GM19463 (cell line): Measurements from ENCODE around the gene TXNIP.

Source experiments
- ATAC-seq: cut with Tn5 transposase; IDR thresholded peaks from one replicate; pipeline ENCODE4 v1.9.1; 2021; ENCODE audit warnings: mild to moderate bottlenecking, moderate library complexity; ENCODE audit not compliant: unreplicated experiment

Gene TXNIP

GRCh38 chr1:146012703-146013558, 16.6 kb upstream of the TXNIP start:
- no peak for ATAC-seq

GRCh38 chr1:146010126-146010738, 13.9 kb upstream of the TXNIP start:
- ATAC-seq = no peak

GRCh38 chr1:146007489-146008133, 11.2 kb upstream of the TXNIP start:
- no peak for ATAC-seq

GRCh38 chr1:146001709-146002108, 5.3 kb upstream of the TXNIP start:
- no peak for ATAC-seq

- no peak for ATAC-seq
Observed at GRCh38 chr1:145999321-146000024, 3.1 kb upstream of the TXNIP start.

GRCh38 chr1:145997718-145998023, 1.3 kb upstream of the TXNIP start:
- no peak for ATAC-seq

- ATAC-seq = no peak
Observed at GRCh38 chr1:145997016-145997717, 788 bp upstream of the TXNIP start.

- ATAC-seq = no peak
Observed at GRCh38 chr1:145995964-145996432, 381 bp downstream of the TXNIP start.

- no peak for ATAC-seq
Observed at GRCh38 chr1:145995148-145995881, 1.1 kb downstream of the TXNIP start.

GRCh38 chr1:145994391-145995120, 1.8 kb downstream of the TXNIP start:
- no peak for ATAC-seq

GRCh38 chr1:145993618-145994390, 2.6 kb downstream of the TXNIP start:
- no peak for ATAC-seq

GRCh38 chr1:145992958-145993617, 3.3 kb downstream of the TXNIP start:
- ATAC-seq = no peak

GRCh38 chr1:145992502-145992936, 3.9 kb downstream of the TXNIP start:
- ATAC-seq = no peak

- no peak for ATAC-seq
Observed at GRCh38 chr1:145991735-145992412, 4.5 kb downstream of the TXNIP start.

- ATAC-seq = no peak
Observed at GRCh38 chr1:145990249-145990855, 6.0 kb downstream of the TXNIP start.

GRCh38 chr1:145988773-145989172, 7.6 kb downstream of the TXNIP start:
- ATAC-seq = no peak

GRCh38 chr1:145987926-145988325, 8.5 kb downstream of the TXNIP start:
- no peak for ATAC-seq
